ENCODE measurements around the gene FSTL3. TPM values are rescaled to one million over a fixed set of nuclear protein-coding genes. Genes with fewer than 3 reads are reported as not detected.

Gene FSTL3
- total RNA-seq, 1 experiment from 2014 or later: 32.5 TPM

DNA sequence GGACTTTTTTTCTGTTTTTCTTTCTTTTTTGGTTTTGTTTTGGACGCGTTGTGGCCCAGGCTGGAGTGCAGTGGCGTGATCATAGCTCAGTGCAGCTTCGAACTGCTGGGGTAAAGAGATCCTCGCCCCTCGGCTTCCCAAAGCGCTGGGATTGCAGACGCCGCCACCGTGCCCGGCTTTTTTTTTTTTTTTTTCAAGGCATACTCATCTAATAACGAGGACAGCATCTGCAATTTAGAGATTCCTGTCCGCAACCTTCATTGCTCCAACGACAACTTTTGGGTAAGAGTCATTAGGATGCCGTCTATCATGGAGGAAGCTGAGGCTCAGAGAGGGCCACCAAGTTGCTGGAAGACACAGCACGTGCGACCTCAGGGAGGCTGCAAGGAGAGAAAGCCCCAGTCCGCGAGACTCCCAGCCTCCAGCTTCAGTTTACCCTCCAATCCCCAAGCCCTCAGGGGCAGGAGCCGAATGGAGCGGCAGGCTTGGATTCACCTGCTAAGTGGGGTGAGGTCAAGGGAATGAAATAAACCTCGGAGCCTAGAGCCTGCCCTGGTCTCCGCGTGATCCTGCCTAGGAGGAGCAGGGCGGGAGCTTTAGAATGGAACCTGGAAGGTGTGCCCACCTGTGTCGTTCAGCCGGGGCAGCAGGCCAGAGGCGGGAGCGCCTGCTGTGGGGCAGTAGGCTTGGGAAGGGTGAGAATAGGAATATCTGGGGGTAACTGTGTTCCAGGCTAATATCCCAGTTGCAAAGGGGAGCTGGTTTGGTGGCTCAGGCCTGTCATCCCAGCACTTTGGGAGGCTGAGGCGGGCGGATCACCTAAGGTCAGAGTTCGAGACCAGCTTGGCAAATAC, 42.2 kb upstream of the FSTL3 start:
- Histone ChIP-seq H3K9me3 (ENCODE audit: control insufficient read depth, insufficient read depth, low read depth, low read length) (no peaks in the 10 kb centered on the region), H3K27me3 (ENCODE audit: control insufficient read depth, insufficient read depth, low read length) (no peaks in the 10 kb centered on the region), H3K36me3 (ENCODE audit: control insufficient read depth, insufficient read depth, low read length) (peaks cover 4% of the 10 kb centered on the region; the same call in 1 of the 2 replicates), H3K27ac (ENCODE audit: low read length) (peak overlapping the region; percentile 82), H3K4me3 (ENCODE audit: low read depth in 2 of 2, low read length in 2 of 2) (peak overlapping the region; percentile 63 to 72), H3K4me1 (ENCODE audit: control insufficient read depth, insufficient read depth, low read length) (no peaks in the 10 kb centered on the region)
- no peak for TF ChIP-seq CTCF (IDR thresholded peaks at IDR 0.05)
- TF ChIP-seq SIN3A (IDR thresholded peaks at IDR 0.05; ENCODE audit: borderline replicate concordance, insufficient read depth, low read depth, low read length): no peak; the same call in 1 of the 2 replicates
- POLR2A ChIA-PET: interaction anchor here (0.6 kb wide), 1 partner anchor 272 kb away, joined by 3 read pairs; no protein-coding TSS in a partner anchor
- ATAC-seq (no peak), DNase-seq (ENCODE audit: low read depth, low spot score) (no peak)
- no TSS peak for BruUV-seq (replicated peaks)
- in situ Hi-C loops (cut with HindIII; ENCODE audit: low pct_unique_long_range_greater_than_20kb, low sequenced_read_pairs) (no loop called here), intact Hi-C loops (cut with micrococcal nuclease; ENCODE audit: unreplicated experiment) (no loop called here)
- CTCF ChIA-PET: no interaction called here

- ATAC-seq: no peak
- ChIA-PET CTCF (no interaction called here), POLR2A (interaction anchor here (0.6 kb wide), 1 partner anchor 271 kb away, joined by 3 read pairs; no protein-coding TSS in a partner anchor)
- Histone ChIP-seq H3K4me1 (ENCODE audit: control insufficient read depth, insufficient read depth, low read length) (no peaks in the 10 kb centered on the region), H3K4me3 (ENCODE audit: low read depth in 2 of 2, low read length in 2 of 2) (no peak overlapping the region), H3K9me3 (ENCODE audit: control insufficient read depth, insufficient read depth, low read depth, low read length) (no peaks in the 10 kb centered on the region), H3K27ac (ENCODE audit: low read length) (no peak overlapping the region), H3K36me3 (ENCODE audit: control insufficient read depth, insufficient read depth, low read length) (peaks cover 3% of the 10 kb centered on the region; the same call in 1 of the 2 replicates), H3K27me3 (ENCODE audit: control insufficient read depth, insufficient read depth, low read length) (no peaks in the 10 kb centered on the region)
- in situ Hi-C loops (cut with HindIII; ENCODE audit: low pct_unique_long_range_greater_than_20kb, low sequenced_read_pairs): no loop called here
- no peak for DNase-seq (ENCODE audit: low read depth, low spot score)
- TF ChIP-seq TCF7L2 (IDR thresholded peaks at IDR 0.05; ENCODE audit: low read depth, low read length) (no peak), SIN3A (IDR thresholded peaks at IDR 0.05; ENCODE audit: borderline replicate concordance, insufficient read depth, low read depth, low read length) (no peak), POLR2AphosphoS5 (IDR thresholded peaks at IDR 0.05; ENCODE audit: low read depth, low read length) (no peak), CTCF (IDR thresholded peaks at IDR 0.05) (no peak), REST (IDR thresholded peaks at IDR 0.05; ENCODE audit: insufficient read depth in 1 of 2, low read depth in 2 of 2, low read length in 1 of 2) (no peak)
- intact Hi-C loops (cut with micrococcal nuclease; ENCODE audit: unreplicated experiment): no loop called here
- BruUV-seq (replicated peaks): no TSS peak
Observed at GRCh38 chr19:634975-635652, 41.1 kb upstream of the FSTL3 start.

Measured in Panc1 (cell line).